ENCODE data around the gene DRG2.

Gene DRG2

GRCh38 chr17:18155179-18155578 is 67.4 kb downstream of the DRG2 start:
- H3K4me3 ChIP-seq (ENCODE audit: insufficient read depth, low read depth, low read length): no peak overlapping the region
- no peaks in the 10 kb centered on the region for H3K9me3 ChIP-seq (ENCODE audit: control insufficient read depth, low read length)
- H3K36me3 ChIP-seq (ENCODE audit: control insufficient read depth, insufficient read depth, low read length): no peaks in the 10 kb centered on the region
- no peak overlapping the region for H3K27ac ChIP-seq (ENCODE audit: insufficient read depth, low read depth, low read length, poor library complexity, severe bottlenecking)
- peaks cover 20% of the 10 kb centered on the region for H3K4me1 ChIP-seq (ENCODE audit: control insufficient read depth, insufficient read depth, low read length)
- no peaks in the 10 kb centered on the region for H3K27me3 ChIP-seq (ENCODE audit: control insufficient read depth, insufficient read depth, low read length, poor library complexity, severe bottlenecking)
- WGBS, 2 experiments: 92 to 93% methylated on average over 14 of the region's 14 CpGs

- peaks cover 17% of the 10 kb centered on the region for H3K4me1 ChIP-seq (ENCODE audit: control insufficient read depth, insufficient read depth, low read length)
- WGBS, 2 experiments: 85% methylated on average over 8 of the region's 8 CpGs
- no peak overlapping the region for H3K4me3 ChIP-seq (ENCODE audit: insufficient read depth, low read depth, low read length)
- H3K27ac ChIP-seq (ENCODE audit: insufficient read depth, low read depth, low read length, poor library complexity, severe bottlenecking): no peak overlapping the region
- H3K27me3 ChIP-seq (ENCODE audit: control insufficient read depth, insufficient read depth, low read length, poor library complexity, severe bottlenecking): no peaks in the 10 kb centered on the region
- no peaks in the 10 kb centered on the region for H3K9me3 ChIP-seq (ENCODE audit: control insufficient read depth, low read length)
- no peaks in the 10 kb centered on the region for H3K36me3 ChIP-seq (ENCODE audit: control insufficient read depth, insufficient read depth, low read length)
Measured at GRCh38 chr17:18156171-18156975, 68.6 kb downstream of the DRG2 start.

GRCh38 chr17:18156976-18157280 is 69.2 kb downstream of the DRG2 start:
- Histone ChIP-seq H3K4me1 (ENCODE audit: control insufficient read depth, insufficient read depth, low read length) (peaks cover 19% of the 10 kb centered on the region), H3K27me3 (ENCODE audit: control insufficient read depth, insufficient read depth, low read length, poor library complexity, severe bottlenecking) (no peaks in the 10 kb centered on the region), H3K27ac (ENCODE audit: insufficient read depth, low read depth, low read length, poor library complexity, severe bottlenecking) (no peak overlapping the region), H3K9me3 (ENCODE audit: control insufficient read depth, low read length) (no peaks in the 10 kb centered on the region), H3K36me3 (ENCODE audit: control insufficient read depth, insufficient read depth, low read length) (no peaks in the 10 kb centered on the region), H3K4me3 (ENCODE audit: insufficient read depth, low read depth, low read length) (no peak overlapping the region)
- 94 to 95% methylated on average over 10 of the region's 10 CpGs for WGBS, 2 experiments
